GDM1 (cell line): ENCODE results near the gene COL9A1.

Experiments used
- DNase-seq: peaks from one replicate; lab custom pipeline; 2025; lab: John Stamatoyannopoulos, UW

Gene COL9A1

DNA sequence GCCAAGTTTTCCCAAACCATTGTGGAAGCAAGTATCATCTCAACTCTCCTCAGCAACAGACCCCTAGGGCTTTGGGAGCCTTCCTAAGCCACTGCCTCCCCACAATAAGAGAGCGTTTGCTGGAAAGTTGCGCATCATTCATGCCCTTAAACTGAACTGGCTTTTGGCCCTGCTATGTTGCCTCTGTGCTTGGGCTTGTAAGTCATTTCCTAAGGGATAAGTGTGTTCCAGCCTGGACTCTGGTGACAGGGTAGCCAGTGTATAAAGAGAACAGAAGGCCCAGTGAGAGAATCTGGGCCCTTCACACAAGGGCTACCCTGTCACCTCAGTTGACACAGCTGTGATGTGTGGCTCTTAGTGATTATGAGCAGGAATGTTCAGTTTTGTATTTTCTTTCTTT is 77.8 kb downstream of the COL9A1 start:
- DNase-seq: no peak

DNA sequence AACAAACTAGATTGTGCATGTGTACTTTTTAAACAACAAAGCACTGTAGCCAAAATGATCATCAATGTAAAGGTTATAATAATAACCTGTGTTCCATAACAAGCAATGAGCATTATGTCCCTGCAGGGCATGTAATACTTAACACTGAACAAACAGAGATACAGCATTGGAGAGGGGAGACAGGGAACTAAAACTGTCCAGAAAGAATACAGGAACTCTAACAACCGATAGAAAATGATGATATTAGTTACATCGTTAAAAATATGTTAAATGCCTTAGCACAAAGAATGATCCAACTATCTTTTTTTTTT is 80.5 kb downstream of the COL9A1 start:
- no peak for DNase-seq

DNA sequence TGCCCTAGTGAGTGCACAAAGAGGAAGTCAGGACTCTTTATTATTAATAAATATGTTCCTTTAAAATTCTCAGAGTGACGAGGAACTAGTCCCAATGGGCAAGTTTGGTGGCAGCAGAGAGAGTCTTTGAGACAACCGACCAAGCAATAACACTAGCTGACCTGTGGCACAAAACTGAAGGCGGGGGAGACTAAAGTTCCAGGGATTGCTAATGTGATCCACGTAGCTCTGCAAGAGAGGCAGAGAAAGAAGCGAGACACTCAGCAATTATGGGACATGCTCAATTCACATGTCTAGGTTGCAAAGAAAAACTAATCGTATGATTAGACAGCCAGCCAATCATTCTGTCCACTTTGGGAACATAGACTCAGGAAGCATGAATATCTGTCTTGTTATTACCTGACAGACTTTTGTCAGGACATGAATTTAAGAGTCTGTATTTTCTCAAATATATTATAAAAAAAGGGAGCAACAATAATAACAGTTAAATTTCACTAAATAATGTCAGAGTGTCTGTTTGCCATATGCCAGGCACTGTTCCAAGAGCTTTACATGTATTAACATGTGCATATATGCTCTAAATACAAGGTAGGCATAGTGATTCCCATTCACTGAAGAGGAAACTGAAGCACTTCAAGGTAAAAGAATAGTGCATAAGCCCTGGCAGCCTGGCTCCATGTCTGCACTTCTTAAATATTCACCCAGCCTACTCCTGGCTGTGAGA is 81.0 kb downstream of the COL9A1 start:
- no peak for DNase-seq

DNA sequence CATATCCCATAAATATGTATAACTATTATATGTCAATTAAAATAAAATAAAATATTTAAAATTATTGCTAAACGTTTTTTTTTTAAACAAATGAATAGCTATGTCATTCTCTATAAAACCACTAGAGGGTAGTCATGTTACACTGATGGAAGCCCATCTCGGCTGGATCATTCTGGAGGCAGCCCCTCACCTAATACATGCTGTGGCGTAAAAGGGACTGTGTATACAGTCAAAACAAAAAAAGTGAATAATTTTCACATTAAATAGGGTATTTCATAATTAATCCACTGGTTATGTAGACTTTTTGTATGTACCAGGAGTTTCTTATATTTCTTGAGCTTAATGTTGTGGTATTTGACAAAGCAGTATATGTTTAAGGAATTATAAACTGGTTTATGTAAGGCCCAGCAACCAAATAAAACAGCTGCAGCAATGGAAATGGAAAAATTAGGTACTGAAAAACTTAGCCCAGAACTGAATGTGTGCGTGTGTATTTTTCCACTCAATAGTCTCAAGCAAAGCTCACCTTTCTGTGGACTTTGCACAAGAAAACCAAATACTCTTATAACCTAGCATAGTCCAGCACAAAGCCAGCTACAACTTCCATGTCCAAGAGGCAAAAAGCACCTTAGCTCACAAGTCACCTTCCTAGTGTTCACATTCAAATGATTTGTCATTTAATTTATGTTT is 81.7 kb downstream of the COL9A1 start:
- DNase-seq: no peak

DNA sequence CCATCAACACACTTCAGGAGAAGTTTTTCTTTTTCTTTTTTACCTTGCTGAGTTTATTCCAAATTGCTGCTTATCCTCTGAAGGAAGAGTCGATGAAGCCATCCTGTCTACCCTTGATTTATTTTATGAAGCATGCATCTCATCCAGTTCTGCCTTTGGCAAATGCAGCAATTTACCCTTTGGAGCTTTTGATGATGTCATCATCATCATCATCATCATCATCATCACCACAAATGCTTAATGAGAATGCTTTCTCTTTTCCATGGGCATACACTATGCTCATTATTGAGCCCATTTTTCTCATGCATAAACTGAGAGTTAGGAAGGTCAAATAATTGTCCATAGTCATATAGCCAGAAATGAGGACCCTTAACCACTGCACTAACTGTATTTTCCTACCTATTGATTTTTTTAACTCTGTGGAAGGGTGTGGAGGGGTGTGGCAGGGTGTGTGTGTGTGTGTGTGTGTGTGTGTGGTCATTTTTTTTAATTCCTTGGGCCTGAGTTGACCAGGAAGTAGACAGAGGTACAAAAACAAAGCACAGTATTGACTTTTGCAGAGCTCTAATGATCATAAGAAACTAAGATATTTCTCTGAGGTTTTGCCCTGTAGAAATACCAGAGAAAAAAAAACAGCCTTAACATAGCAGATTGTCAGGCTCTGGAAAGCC is 82.8 kb downstream of the COL9A1 start:
- DNase-seq: no peak

DNA sequence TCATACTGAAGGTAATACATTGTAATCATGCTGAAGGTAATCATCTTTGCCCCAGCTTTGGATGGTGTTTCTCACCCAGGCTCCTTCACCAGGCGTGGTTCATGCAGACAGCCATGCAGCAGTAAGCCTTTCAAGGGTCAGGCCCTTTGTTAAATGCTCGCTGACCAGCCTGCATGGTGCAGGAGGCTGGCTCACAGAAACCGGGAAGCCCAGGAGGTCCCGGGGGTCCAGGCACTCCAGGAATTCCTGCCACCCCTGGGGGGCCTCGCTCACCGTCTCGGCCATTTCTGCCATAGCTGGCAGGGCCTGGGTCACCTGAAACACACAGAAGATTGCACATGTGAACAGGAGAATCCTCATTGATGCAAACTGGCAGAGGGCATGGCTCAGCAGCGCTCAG is 86.1 kb downstream of the COL9A1 start:
- no peak for DNase-seq

DNA sequence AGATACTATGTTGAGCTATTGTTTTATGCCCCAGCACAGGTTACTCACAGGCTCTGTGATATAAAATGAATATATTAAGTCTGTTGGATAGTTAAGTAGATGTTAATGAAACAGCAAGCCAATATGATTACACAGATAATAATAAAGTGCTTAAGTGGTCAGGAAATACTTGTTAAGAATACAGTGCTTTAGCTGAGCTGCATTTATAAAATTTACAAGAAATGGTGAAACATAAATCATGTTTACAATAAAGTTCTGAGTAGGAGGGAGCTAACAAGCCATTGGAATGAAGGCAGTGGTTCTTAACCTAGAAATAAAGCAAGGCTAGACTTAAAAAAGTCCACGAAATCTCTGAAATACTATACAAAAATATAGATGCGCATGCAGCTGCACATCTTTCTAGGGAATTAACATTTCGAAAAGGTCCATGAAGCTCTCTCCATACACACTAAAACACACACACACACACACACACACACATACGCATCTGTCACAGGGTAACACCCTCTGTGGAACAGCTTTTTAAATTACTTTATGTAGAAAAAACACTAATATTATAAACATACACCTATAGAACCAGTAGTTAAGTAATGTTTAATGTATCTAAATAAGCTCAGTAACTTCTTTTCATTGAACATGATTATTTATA is 87.3 kb downstream of the COL9A1 start:
- DNase-seq: no peak

DNA sequence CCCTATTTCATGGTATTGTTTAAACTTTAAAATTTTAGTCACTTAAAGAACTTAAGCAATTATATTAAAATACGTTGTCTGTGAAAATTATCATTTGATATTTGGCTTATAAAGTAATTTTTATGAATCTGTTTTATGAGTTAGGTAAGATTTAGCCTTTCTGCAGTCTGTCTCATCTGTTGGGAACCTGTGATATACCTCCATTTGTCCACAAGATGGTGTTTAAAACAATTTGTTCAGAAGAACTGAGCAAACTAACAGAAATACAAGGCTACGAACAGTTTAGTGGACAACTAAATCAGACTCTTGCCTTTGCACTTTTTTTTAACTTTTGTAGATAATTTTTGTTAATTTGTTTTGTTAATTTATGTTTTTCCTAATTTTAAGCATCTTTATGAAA is 92.4 kb downstream of the COL9A1 start:
- no peak for DNase-seq

DNA sequence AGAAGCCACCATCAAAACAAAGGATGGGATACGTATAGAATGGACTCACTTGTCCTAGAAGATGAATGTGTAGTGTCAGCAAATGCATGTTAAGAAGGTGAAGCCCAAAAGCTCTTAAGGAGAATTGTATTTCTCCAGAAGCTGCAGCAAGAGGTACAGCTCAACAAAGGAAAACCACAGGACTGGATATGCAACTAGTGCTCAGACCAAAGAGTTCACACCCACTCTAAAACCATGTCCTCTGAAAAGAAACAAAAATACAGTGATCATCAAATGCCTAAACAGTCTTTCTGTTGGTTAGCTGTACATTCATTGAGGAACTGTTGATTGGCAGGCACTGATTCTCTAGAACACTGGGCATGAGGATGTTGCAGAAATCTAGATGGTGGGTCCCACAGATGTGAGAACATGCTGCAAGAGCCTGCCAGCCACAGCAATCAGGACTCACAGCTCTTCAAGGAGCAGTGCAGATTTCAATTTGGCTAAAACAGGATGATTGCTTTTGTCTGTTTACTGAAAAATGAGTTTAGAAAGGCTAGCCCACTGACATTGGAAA is 94.6 kb downstream of the COL9A1 start:
- DNase-seq: no peak

DNA sequence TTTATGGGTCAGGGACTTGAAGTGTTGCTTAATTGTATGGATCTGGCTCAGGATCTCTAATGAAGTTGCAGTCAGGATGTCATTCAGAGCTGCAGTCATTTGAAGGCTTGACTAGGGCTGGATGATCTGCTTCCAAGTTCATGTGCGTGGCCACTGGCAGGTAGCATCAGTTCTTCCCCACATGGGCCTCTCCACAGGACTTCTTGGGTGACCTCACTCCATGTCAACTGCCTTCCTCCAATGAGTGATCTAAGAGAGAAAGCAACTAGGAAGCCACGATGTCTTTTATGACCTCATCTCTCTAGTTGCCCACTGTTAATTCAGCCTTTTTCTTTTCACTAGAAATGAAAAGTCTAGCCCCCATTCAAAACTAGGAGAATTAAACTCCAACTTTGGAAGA is 104.1 kb downstream of the COL9A1 start:
- DNase-seq: no peak

DNA sequence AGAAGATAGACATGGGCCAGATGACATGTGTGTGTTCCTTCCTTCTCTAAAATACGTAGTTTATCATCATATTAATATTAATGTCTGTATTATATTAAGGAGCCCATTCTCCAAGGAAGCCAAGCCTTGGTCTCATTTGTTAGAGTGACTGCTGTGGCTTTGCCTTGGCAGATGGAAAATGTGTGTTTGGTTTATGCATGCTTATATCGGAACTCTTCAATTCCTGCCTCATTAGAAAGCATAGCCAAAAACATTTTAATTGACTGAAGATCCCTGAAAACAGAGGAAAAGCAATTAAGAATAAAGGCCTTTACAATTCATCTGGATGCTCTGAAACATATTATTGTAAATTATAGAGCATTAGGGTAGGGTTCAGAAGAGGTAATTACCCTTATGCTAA is 106.4 kb downstream of the COL9A1 start:
- no peak for DNase-seq

DNA sequence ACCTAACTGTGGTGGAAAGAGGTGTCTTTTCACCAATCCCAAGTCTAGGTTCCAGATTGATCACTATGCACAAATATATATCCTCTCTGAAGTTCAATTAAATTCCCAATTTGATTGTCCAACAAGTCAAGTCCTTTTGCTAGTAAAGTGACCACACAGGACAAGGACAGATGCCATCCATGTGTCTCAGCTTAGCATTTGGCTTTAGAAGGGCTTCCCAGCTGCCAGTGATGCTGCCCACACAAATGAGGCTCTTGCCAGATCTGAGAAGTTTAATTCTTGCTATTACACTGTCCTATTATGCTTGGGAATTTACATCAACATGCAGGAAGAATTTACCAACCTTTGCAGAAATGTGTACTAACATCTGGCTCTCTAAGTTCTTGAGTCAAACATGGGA is 108.5 kb downstream of the COL9A1 start:
- no peak for DNase-seq

DNA sequence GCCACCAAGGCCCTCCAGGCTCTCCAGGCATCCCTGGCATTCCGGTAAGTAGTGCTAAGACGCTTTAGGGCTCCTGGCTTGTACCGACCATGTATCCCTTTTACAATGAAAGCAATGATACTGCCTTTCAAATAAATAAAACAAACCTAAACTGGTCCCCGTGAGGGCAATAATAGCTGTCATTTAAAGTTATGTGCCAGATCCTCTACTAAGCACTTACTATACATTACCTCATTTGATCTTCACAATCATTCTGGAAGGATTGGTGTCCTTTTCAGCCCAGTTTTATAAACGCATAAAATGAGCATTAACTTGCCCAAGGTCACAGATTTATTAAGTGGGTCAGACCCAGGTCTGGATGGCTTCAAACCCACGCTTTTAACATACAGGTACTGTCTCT is 114.7 kb downstream of the COL9A1 start:
- no peak for DNase-seq

DNA sequence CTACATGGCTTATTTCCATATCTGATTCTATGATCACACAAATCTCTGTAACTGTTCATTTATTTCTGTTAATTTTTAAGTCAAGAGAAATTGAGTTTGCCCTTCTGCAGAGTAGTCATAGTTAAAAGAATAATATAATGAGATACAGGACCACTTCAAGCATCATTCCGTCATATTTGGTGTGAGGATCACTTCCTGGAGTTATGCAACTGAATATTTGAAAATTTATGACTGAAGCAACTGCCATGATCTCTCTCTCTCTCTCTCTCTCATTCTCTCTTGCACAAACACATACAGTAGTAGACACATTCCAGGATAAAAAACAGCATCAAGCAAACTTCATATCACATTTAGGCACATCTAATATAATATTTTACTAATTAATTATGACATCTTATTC is 116.4 kb downstream of the COL9A1 start:
- DNase-seq: no peak

DNA sequence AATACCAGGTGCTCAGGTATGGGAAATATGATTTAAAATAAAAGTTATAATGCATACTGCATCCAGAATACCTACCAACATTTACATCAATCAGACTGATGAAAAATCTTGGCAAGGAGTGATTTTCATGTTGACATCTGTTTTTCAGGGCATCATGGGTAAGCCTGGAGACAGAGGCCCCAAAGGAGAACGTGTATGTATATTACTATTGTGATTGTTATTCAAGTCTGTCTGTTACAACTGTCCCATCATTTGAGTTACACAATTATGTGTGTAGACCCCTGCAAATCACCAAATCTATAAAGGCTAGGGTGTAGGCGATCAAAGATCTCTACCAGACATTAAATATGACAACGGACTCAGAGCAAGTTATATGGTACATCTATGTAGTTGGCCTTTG is 118.2 kb downstream of the COL9A1 start:
- DNase-seq: no peak

DNA sequence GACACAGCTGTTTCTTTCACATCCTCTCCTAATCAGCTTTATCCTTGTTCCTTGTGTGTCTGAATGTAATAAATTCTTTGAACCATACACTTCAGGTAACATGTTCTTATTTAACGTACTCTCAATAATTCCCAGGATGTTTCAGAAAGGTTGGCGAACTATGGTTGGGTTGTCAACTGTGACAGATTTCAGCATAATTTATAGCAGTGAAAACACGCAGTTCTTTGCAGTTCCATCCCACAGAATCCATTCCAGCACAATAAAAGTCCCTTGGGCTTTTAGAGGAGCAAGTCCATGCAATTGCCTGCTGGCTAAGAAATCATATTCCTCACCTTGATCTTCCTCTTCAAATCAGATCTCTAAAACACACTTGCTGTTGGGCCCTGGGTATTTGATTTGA is 119.3 kb downstream of the COL9A1 start:
- DNase-seq: no peak

DNA sequence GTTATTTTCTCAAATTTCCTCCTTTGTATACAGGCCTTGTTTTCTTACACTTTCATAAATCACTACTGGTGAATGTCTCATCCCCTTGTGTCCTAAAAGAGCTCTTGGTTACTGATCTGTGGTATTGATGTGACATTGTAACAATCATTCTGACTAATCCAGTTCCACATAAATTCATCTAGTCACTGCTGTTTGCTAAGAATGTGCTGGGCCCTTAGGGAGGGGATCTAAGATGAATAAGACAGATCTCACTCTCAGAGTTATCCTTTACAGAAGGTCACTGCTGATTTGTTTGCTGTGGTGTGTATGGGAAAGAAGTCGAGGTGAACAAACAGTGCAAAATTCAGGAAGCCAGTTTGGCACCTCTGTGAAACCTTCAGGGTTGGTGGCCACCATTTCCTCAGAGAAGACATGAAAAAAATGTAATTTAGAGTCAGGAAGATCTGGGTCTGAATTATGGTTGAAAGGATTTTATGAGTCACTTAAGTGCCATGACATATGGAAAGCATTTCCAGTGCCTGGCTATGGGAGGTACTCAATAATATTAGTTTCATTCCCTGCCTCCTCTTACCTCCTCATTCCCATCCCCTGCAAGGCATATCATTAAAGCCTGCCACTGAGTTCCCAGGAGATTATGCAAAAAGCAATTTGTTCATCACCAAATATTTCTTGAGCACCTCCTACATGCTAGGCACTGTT is 121.8 kb downstream of the COL9A1 start:
- DNase-seq: no peak

DNA sequence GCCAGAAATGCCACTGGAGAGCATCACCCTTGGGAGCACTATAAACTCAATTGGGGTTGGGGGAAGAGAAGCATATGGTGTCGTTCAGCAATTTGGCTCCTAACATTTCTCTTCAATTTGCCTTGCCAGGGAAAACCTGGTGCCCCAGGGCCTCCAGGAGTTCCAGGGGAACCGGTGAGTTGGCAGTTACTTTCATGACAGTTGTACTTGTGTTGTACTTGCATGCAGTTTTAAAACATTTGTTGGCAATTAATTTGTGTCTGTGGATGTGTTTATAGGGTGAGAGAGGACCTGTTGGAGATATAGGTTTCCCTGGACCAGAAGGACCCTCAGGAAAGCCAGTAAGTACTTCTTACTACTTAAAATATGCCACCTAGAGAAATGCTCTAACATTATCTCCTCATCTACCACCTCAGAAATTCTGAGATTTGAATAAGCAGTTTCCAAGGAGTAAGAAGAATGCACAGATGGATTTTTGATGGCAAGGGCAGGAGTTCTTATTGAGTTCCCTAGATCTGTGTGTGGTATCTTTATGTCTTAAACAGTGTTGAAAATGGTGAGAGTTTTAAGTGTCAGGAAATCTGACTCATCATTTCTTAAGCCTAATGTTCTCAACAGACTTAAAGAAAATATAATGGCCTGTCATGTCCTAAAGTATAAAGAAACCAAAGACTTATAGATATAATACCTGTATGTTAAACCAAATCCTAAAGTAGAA is 122.5 kb downstream of the COL9A1 start:
- no peak for DNase-seq

DNA sequence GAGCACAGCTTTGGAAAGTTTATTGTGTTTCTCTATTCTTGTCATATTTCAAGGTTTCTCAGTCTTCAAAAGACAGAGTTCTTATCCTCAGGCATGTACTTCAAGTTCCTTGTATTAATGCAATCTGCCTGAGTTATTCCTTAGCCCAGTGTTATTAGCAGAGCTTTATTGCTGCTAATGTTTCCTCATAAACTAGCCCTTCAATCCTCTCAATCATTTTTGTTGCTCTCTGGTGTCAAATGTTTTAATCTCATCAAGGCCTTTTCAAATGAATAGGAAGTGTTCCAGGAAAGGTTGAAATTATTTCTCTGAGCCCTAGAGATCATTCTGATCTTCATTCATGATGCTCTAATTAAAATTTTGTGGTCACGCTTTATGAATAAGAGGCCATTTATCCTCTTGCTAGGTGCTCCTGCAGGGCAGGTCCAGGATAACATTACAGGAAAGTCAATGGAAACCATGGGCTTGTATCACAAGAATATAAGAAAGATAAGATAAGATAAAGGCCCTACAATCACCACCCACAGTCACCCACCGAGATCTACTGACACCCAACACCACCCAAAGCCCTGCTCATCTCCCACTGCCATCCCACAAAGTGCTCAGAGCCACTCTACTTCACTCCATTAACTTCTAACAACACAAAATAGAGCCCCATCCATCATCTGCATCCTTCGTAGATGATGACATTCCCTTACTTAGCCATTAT is 125.9 kb downstream of the COL9A1 start:
- DNase-seq: no peak

DNA sequence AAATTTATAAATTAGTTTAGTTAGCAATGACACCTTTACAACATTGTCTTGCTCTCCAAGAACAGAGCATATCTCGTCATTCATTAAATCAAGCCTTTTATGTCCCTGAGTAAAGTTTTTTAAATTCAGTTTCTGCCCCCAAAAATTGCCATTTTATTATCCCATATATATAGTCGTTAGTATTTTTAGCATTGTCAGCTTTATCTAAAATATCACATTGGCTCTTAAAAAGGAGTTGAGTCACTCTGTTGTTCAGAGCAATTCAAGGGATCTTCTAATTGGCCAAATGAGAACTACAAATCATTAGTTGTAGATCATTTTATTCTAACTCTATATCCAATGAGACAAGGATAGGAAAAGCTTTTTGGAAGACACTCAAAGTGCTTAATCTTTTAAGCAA is 127.1 kb downstream of the COL9A1 start:
- no peak for DNase-seq

DNA sequence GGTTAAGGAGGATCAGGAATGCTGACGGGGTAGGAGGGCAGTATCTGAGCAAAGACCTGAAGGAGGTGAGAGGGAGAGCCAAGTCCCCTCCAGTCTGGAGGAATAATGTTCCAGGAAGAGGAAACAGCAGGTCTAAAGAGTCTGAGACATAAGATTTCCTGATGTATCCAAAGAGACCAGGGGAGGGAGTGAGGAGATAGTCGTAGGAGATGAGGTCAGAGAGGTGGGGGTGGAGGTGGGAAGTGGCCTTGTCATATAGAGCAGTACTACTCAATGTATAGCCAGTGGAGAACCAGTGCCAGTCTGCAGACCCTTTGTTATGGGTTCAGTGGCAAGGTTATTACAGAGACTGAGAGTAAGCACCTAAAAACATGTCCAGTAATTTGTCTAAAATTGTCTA is 130.6 kb downstream of the COL9A1 start:
- no peak for DNase-seq
